AG10803 (cell line): ENCODE data around the gene KPNA3.

Experiments used
- DNase-seq: peaks from one replicate; pipeline ENCODE4 v3.0.0; 2010; ENCODE audit warnings: low read depth
- H3K4me3 ChIP-seq: 2 replicates; pipeline ENCODE4 v1.5.1; 2011; ENCODE audit warnings: mild to moderate bottlenecking, low read length, control low read depth
- CTCF ChIP-seq: conservative IDR thresholded peaks from 2 replicates; pipeline ENCODE4 v1.5.1; 2011; ENCODE audit warnings: mild to moderate bottlenecking, low read length, control low read depth, inconsistent platforms

Gene KPNA3

DNA sequence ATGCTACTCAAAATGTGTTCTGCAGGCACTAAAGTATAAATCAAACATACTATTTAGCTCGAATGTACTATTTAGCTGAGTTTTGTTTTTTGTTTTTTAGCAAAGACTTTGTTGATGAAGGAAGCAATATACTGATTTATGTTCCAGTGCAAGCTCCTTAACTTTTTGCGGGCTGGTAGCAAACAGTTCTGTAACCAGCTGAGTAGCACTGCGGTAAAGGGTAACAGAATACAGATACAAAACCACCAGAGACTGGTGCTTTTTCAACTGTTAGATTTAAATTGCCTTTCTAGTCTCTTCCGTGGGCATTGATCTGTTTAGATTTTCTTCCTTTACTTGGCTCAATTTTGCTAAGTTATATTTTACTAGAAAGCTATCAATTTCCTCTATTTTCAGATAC, 39.0 kb upstream of the KPNA3 start:
- DNase-seq: no peak
- no peak for TF ChIP-seq CTCF
- no peak overlapping the region for H3K4me3 ChIP-seq

- no peak for DNase-seq
- no peak for TF ChIP-seq CTCF
These were observed 38.2 kb upstream of the KPNA3 start for GRCh38 chr13:49830721-49831120.

GRCh38 chr13:49829715-49830114, 37.2 kb upstream of the KPNA3 start:
- no peak for TF ChIP-seq CTCF
- no peak for DNase-seq
- H3K4me3 ChIP-seq: no peak overlapping the region

More at GRCh38 chr13:49830721-49831120, 38.2 kb upstream of the KPNA3 start:
- H3K4me3 ChIP-seq: no peak overlapping the region

- H3K4me3 ChIP-seq: no peak overlapping the region
- no peak for TF ChIP-seq CTCF
- no peak for DNase-seq
These were observed 36.0 kb upstream of the KPNA3 start for GRCh38 chr13:49828453-49828852.

DNA sequence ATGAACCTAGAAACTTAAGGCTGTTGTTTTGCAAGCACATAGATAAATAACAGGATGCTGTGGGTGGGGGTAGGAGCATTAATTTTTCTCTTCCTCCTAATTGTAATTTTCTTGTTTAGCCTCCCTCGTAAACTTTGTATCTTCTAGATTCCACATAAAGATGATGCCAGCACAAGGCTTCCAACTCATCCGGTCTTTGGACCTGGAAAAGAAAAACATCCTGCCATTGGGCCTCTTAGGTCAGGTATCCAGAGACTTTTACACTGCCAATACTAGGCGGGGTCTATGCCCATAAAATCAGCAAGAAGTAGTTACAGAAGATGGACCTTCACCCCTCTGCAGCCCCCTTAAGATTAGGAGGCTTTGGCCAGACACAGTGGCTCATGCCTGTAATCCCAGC, 35.4 kb upstream of the KPNA3 start:
- no peak for TF ChIP-seq CTCF
- H3K4me3 ChIP-seq: no peak overlapping the region
- no peak for DNase-seq

- TF ChIP-seq CTCF: no peak
- no peak overlapping the region for H3K4me3 ChIP-seq
- DNase-seq: no peak
These were observed 34.9 kb upstream of the KPNA3 start for GRCh38 chr13:49827336-49827735.

DNA sequence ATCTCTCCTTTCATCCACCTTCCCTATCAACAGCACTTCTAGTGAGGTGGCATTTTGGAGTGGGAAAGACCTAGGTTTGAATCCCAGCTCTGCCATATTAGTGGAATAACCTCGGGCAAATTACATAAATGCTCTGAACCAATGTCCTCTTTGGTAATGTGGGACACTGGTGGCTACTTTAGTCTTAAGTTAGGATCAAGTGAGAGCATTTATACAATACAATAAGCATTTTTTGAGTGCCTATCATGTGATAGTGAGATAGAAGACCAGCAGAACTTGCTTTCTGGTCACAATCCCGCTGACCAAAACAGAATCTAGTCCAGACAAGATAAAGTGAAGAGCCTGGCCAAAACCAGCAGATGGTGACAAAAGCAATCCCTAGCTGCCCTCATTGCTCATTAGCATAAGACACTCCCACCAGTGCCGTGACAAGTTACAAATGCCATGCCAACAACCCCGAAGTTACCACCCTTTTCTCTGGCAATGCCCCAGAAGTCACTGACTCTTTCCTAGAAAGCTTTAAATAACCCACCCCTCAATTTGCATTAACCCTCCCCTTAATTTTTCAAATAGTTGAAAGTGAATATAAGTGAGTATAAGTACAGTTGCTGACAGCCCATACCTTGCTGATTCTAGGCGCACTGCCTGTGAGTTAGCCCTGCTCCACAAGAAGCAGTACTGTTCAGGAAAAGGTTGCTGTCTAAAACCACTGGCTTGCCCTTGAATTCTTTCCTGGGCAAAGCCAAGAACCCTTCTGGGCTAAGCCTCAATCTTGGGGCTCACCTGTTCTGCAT, 28.9 kb upstream of the KPNA3 start:
- no peak overlapping the region for H3K4me3 ChIP-seq
- peak; percentile 14; the same call in 1 of the 2 replicates for TF ChIP-seq CTCF
- DNase-seq: peak; percentile 4
